Tongue (tissue), 2 donors: Measurements from ENCODE around the gene DCP2. TPM values are rescaled to one million over a fixed set of nuclear protein-coding genes. Genes with fewer than 3 reads are reported as not detected.
A peak's percentile ranks its signal among the peaks of the same experiment; 100 is the strongest.

Source experiments
- DNase-seq: peaks from one replicate; pipeline ENCODE4 v3.0.0-alpha.2; 2015
- total RNA-seq: library from RNA; depleted of rRNA; stranded (reverse); fragments of >200 nt; gene quantifications from one replicate; pipeline ENCODE4 v1.2.3, GENCODE V29; 2014

The DCP2 gene
- total RNA-seq, 1 donor from 2014 or later = 69.3 TPM

- no peak for DNase-seq
These were observed 71.4 kb downstream of the DCP2 start for GRCh38 chr5:113047733-113048652.

- no peak for DNase-seq
These were observed 72.3 kb downstream of the DCP2 start for GRCh38 chr5:113048931-113049330.

- peak; percentile 57 for DNase-seq
These were observed 74.3 kb downstream of the DCP2 start for GRCh38 chr5:113050721-113051382.

DNA sequence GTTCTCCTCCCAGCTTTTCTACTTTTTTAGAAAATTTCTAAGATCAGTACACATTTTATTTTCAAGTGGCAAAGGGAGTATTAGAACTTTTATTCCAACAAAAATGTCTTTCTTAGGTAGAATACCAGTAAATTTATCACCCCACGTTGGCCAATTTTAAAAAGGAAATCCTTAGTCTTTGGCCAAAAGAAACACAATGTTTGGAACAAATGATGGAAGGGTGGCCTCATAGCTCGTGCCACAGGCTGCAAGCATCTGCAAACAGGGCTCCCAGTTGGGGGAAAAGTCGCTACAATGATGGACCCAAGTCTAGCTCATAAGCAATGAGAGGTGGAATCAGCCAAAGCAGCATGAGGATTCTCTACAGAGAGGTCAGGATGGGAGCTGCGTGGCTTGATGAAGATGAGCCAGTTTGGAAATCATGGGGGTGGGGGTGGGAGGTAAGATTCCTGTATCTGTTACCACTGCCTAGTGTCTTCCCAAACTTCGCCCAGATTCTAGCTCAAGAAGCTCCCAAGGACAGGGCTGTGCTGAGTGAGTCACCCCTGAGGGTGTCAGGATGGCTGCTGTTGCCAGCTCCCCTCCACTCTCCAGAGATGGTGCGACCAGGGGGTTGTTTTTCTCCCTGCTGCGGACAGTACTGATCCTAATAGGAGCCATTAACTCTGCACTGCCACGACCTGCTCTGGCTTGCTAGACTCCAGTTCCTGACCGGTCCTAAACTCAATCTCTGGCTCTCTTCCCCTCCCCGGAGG, 75.6 kb downstream of the DCP2 start:
- no peak for DNase-seq

DNA sequence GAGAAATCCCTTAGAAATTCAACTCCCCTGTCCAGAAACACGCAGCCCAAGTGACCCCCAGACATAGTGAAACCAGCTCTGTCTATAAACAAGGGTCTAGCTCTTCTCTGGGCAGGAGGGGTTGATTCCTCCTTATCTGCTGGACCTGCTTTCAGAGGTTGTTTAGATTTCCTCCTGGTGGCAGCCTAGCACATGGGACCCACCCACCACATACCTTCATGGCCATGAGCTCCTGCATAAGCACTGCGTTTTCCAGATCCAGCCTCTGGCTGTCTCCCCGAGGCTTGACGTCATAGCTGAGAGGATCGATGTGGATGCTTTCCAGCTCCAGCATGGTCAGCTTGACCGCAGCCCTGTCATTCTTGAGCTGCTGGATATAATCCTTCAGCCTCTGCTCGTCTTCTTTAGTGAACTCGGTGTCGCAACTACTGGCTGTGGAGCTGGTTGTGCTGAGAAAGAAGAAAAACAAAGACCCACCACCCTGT, 77.0 kb downstream of the DCP2 start:
- DNase-seq = no peak

- DNase-seq = no peak
These were observed 78.3 kb downstream of the DCP2 start for GRCh38 chr5:113054899-113055298.

GRCh38 chr5:113056988-113057387, 80.4 kb downstream of the DCP2 start:
- no peak for DNase-seq

DNA sequence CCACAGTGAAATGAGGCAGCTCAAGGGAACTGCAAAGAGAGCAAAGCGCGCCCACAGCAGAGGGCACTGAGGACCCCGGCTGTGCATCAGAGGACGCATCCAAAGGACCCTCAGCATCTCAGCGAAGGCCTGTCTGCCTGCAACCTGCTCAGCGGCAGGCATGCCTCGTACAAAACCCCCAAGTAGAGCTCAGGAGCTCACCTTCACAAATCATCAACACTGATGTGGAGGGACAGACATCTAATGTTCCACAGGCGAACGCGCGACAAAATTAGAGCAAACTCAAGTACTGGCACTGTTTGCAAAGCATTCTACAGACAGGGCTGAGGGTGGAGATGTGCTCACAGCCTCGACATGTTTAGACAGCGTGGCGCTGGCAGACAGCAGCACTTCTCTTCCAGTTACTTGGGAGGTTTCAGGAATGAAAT, 81.0 kb downstream of the DCP2 start:
- DNase-seq = no peak

DNA sequence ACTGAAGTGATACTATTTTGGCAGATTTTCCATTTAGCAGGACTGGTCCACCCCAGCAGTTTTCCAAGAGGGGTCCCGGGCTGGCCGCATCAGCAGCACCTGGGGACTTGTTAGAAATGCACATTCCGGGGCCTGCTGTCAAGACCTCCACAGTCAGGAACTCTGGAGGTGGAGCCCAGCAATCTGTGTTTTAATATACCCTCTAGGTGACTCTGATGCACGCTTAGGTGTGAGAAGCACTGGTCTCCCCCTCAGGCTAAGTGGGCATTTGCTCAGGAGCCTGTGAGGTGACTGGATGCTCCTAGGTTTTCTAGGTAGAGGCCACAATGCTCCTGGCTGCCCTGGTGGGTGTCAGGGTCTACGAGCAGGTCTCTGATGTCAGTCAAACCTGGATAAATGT, 81.7 kb downstream of the DCP2 start:
- DNase-seq = no peak

DNA sequence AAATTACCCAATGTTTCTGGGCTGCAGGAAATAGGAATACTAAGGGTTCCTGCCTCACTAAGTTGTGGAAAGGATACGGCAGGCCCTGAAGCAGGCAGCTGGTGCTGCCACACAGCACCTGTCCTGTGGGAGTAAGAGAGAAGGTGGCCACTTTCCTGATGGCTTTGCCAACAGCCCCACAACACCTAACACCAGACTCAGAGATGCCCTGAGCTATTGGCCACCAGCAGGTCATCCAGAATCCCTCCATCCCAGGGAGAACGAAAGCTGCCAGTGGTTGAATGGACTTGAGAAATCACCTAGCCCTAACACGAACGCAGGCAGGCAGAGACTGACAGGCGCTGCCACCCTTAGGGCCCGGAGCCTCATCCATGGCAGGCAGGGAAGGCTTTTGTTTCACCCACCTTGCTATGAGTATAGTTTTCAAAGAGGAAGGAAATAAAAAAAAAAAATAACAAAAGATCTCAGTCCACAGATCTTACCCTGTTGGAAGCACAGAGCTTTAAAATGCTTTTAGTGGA, 82.2 kb downstream of the DCP2 start:
- DNase-seq = no peak

GRCh38 chr5:113059232-113060040, 82.8 kb downstream of the DCP2 start:
- DNase-seq = peak; percentile 68

GRCh38 chr5:113060408-113061025, 83.9 kb downstream of the DCP2 start:
- DNase-seq = no peak

GRCh38 chr5:113061846-113062780, 85.5 kb downstream of the DCP2 start:
- peak; percentile 48 for DNase-seq

GRCh38 chr5:113062869-113063508, 86.4 kb downstream of the DCP2 start:
- DNase-seq = no peak

- DNase-seq = peak; percentile 92
These were observed 87.3 kb downstream of the DCP2 start for GRCh38 chr5:113063927-113064326.

DNA sequence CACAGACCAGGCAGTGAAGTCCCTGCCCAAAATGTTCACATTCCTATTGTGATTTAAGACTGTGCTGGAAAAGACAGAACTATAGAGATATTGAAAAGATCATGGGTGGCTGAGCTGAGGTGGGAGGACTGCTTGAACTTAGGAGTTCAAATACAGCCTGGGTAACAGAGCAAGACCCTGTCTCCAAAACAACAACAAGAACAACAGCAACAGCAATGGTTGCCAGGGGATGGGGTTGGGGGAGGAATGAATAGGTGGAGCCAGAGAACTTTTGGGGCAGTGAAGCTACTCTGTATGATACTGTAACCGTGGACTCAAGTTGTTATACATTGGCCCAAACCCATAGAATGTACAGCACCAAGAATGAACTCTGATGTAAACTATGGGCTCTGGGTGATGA, 88.2 kb downstream of the DCP2 start:
- DNase-seq = no peak

DNA sequence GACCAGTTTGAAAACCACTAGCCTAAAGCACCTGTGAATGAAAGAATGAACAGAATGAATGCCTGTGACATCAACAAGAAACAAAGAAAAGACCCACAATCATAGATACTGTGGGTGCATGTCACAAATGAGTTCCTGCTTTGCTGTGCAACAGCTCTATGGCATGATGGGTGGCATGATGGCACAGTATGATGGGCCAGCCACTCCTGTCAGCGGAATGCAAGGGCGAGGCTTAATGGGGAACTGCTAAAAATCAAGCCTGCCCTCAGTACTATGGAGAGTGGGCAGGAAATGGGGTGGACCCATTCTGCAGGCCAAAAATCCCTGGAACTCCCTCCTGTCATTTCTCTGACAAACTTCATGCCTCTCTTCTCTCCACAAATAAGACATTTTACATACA, 89.0 kb downstream of the DCP2 start:
- no peak for DNase-seq

- peak; percentile 86 for DNase-seq
These were observed 91.2 kb downstream of the DCP2 start for GRCh38 chr5:113067635-113068344.

- DNase-seq = peak; percentile 35
These were observed 92.0 kb downstream of the DCP2 start for GRCh38 chr5:113068559-113068958.
